ENCODE data around the gene MYOZ3.

The MYOZ3 gene

DNA sequence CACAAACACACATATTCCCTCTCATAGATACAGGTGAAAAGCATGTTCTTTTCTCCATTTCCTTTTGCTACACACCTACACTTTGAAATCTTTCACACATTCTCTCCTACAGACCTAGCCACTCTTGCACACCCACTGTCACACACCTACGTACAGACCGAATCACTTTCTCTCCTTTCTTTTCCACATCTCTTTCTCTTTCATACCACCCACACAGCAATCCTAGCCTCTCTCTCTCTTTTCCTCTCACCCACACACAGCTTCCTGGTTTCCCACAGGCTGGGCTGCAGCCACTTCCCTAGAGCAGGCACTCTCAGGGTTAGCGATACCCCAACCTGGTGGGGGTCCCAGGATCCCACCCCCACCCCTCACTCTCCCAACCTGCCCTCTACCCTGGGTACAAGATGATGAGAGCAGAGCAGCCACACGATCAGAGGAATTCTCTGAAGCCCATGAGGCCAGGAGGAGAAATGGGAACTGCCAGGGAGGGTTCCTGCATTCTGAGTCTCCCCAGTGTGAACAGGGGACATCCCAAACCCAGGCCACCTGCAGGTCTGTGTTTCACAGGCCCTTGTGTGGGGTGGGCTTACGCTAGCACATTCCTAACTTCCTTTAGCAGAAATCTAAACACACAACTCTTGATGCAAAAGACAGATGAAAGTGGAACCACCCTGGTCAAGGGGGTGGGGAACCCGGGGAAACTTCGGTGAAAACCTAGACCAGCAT is 37.7 kb upstream of the MYOZ3 start:
- Mint-ChIP-seq H3K4me1 (ENCODE audit: low read depth) (peaks cover 9% of the 10 kb centered on the region), H3K9me3 (no peaks in the 10 kb centered on the region), H3K27ac (no peak overlapping the region), H3K36me3 (ENCODE audit: low read depth) (no peaks in the 10 kb centered on the region), H3K27me3 (ENCODE audit: low read depth) (peaks cover 39% of the 10 kb centered on the region), H3K4me3 (no peak overlapping the region)

DNA sequence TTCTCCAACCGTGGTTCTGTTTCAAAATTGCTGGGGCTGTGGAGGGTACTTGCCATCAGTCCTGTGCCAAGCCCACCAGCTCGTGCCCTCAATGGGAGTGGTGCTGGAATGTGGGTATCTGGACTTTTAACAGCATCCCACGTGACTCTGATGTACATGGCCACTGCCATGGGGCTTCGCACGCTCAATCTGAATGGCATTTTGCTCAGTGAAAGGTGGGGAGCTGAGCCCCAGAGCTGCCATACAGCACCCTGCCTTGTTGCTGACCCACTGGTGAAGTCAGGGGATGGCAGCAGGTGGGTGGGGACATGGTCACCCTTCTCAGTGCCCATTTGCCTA is 37.2 kb upstream of the MYOZ3 start:
- Mint-ChIP-seq H3K27me3 (ENCODE audit: low read depth) (peaks cover 39% of the 10 kb centered on the region), H3K36me3 (ENCODE audit: low read depth) (no peaks in the 10 kb centered on the region), H3K9me3 (no peaks in the 10 kb centered on the region), H3K4me1 (ENCODE audit: low read depth) (peaks cover 9% of the 10 kb centered on the region), H3K27ac (peak overlapping the region; percentile 8), H3K4me3 (peak overlapping the region; percentile 73)

- H3K4me1 Mint-ChIP-seq (ENCODE audit: low read depth): peaks cover 9% of the 10 kb centered on the region
- H3K27ac Mint-ChIP-seq: no peak overlapping the region
- H3K27me3 Mint-ChIP-seq (ENCODE audit: low read depth): peaks cover 39% of the 10 kb centered on the region
- H3K4me3 Mint-ChIP-seq: peak overlapping the region; percentile 73
- no peaks in the 10 kb centered on the region for H3K9me3 Mint-ChIP-seq
- no peaks in the 10 kb centered on the region for H3K36me3 Mint-ChIP-seq (ENCODE audit: low read depth)
Measured at GRCh38 chr5:150624334-150625163, 36.5 kb upstream of the MYOZ3 start.

DNA sequence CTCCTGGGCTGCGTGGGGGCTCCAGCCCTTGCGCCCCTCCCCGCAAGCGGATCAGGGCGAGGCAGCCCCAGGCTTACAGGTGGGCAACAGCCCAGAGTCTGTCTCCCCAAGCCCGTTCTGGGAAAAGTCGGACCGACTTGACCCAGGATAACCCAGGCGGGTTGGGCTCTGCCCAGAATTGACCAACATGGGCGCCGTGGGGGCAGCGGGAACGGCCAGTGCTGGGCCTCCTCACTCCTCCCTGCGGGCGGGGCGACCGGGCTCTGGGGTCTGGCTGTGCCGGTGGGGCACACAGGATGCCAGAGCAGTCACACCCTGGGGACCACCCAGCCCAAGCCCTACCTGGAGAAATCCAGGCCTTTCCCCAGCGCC is 35.9 kb upstream of the MYOZ3 start:
- H3K27ac Mint-ChIP-seq: no peak overlapping the region
- no peaks in the 10 kb centered on the region for H3K36me3 Mint-ChIP-seq (ENCODE audit: low read depth)
- no peak overlapping the region for H3K4me3 Mint-ChIP-seq
- H3K4me1 Mint-ChIP-seq (ENCODE audit: low read depth): peaks cover 9% of the 10 kb centered on the region
- H3K9me3 Mint-ChIP-seq: no peaks in the 10 kb centered on the region
- H3K27me3 Mint-ChIP-seq (ENCODE audit: low read depth): peaks cover 39% of the 10 kb centered on the region

DNA sequence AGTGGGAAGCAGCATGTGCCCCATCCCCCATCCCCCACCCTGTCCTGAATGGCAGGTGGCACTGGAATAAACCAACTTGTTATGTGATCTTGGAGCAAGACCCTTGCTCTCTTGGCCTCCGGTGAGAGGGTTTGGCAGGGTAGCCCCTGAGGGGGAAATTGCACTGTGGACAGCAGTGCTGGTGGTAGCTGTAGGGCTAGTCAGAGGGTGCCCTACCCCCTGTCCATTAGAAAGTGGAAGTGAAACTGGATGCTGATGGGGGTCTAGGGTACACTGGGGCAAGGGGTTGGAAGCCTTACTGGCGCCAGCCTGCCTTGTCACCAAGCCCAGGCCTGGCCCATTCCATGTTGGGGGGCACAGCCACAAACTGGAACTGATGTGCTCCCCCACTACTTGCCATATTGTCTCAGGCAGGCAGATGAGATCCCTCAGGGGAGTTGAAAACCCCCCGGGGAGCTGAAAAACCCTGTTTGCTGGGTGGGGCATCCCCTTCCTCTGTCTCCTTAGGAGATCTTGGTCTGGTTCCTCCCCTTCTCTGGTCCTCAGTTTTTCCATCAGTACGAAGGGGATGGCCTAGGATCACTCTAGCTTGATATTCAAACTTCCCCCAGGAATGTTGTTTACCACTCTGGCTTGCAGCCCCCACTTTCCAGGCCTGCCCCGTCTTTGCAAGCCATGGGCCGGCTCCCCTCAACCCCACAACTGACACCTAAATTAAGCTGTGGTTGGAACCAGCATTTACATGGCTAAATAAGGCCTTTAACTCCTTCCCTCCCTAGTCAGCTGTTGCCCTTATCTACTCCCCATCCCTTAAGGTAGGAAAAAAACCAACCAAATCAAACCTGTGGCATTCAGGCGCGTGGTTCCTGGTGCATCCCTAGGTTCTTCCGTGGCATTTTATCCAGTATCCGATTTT is 35.0 kb upstream of the MYOZ3 start:
- H3K27ac Mint-ChIP-seq: no peak overlapping the region
- H3K27me3 Mint-ChIP-seq (ENCODE audit: low read depth): peaks cover 39% of the 10 kb centered on the region
- H3K9me3 Mint-ChIP-seq: no peaks in the 10 kb centered on the region
- H3K36me3 Mint-ChIP-seq (ENCODE audit: low read depth): no peaks in the 10 kb centered on the region
- H3K4me3 Mint-ChIP-seq: no peak overlapping the region
- peaks cover 9% of the 10 kb centered on the region for H3K4me1 Mint-ChIP-seq (ENCODE audit: low read depth)

- Mint-ChIP-seq H3K4me3 (no peak overlapping the region), H3K9me3 (no peaks in the 10 kb centered on the region), H3K36me3 (ENCODE audit: low read depth) (no peaks in the 10 kb centered on the region), H3K27me3 (ENCODE audit: low read depth) (peaks cover 39% of the 10 kb centered on the region), H3K27ac (no peak overlapping the region), H3K4me1 (ENCODE audit: low read depth) (peaks cover 9% of the 10 kb centered on the region)
Measured at GRCh38 chr5:150626853-150627276, 34.2 kb upstream of the MYOZ3 start.

GRCh38 chr5:150627731-150628545 is 33.1 kb upstream of the MYOZ3 start:
- no peaks in the 10 kb centered on the region for H3K36me3 Mint-ChIP-seq (ENCODE audit: low read depth)
- no peak overlapping the region for H3K27ac Mint-ChIP-seq
- peaks cover 9% of the 10 kb centered on the region for H3K4me1 Mint-ChIP-seq (ENCODE audit: low read depth)
- H3K4me3 Mint-ChIP-seq: no peak overlapping the region
- H3K9me3 Mint-ChIP-seq: no peaks in the 10 kb centered on the region
- peaks cover 36% of the 10 kb centered on the region for H3K27me3 Mint-ChIP-seq (ENCODE audit: low read depth)

GRCh38 chr5:150628936-150629485 is 32.0 kb upstream of the MYOZ3 start:
- Mint-ChIP-seq H3K4me3 (no peak overlapping the region), H3K36me3 (ENCODE audit: low read depth) (no peaks in the 10 kb centered on the region), H3K27me3 (ENCODE audit: low read depth) (peaks cover 25% of the 10 kb centered on the region), H3K9me3 (no peaks in the 10 kb centered on the region), H3K27ac (no peak overlapping the region), H3K4me1 (ENCODE audit: low read depth) (peaks cover 4% of the 10 kb centered on the region)

- no peaks in the 10 kb centered on the region for H3K9me3 Mint-ChIP-seq
- H3K27me3 Mint-ChIP-seq (ENCODE audit: low read depth): peaks cover 20% of the 10 kb centered on the region
- no peak overlapping the region for H3K4me3 Mint-ChIP-seq
- no peaks in the 10 kb centered on the region for H3K36me3 Mint-ChIP-seq (ENCODE audit: low read depth)
- no peaks in the 10 kb centered on the region for H3K4me1 Mint-ChIP-seq (ENCODE audit: low read depth)
- no peak overlapping the region for H3K27ac Mint-ChIP-seq
Measured at GRCh38 chr5:150630016-150630415, 31.0 kb upstream of the MYOZ3 start.

GRCh38 chr5:150630461-150631325 is 30.4 kb upstream of the MYOZ3 start:
- no peak overlapping the region for H3K27ac Mint-ChIP-seq
- no peaks in the 10 kb centered on the region for H3K36me3 Mint-ChIP-seq (ENCODE audit: low read depth)
- peaks cover 19% of the 10 kb centered on the region for H3K27me3 Mint-ChIP-seq (ENCODE audit: low read depth)
- H3K4me1 Mint-ChIP-seq (ENCODE audit: low read depth): no peaks in the 10 kb centered on the region
- no peaks in the 10 kb centered on the region for H3K9me3 Mint-ChIP-seq
- no peak overlapping the region for H3K4me3 Mint-ChIP-seq

DNA sequence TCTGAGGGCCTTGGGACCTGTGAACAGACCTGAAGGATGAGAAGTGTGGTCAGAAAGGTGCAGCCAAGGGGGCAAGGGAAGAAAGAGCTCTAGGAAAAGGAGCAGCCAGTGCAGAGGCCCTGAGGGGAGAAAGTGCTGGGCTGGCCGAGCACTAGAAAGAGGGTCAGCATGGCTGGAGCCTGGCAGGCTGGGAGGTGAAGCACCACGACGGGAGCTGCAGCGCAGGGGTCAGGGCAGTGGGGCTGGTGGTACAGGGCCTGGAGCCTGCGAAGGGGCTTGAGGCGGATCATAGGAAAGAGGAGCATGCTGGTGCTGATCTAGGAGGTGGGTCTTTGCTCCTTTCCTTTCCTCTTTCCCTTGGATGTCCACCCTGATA is 29.7 kb upstream of the MYOZ3 start:
- H3K27ac Mint-ChIP-seq: no peak overlapping the region
- H3K9me3 Mint-ChIP-seq: no peaks in the 10 kb centered on the region
- no peaks in the 10 kb centered on the region for H3K36me3 Mint-ChIP-seq (ENCODE audit: low read depth)
- H3K4me1 Mint-ChIP-seq (ENCODE audit: low read depth): no peaks in the 10 kb centered on the region
- H3K4me3 Mint-ChIP-seq: no peak overlapping the region
- peaks cover 16% of the 10 kb centered on the region for H3K27me3 Mint-ChIP-seq (ENCODE audit: low read depth)

GRCh38 chr5:150632305-150633160 is 28.5 kb upstream of the MYOZ3 start:
- Mint-ChIP-seq H3K27ac (no peak overlapping the region), H3K9me3 (no peaks in the 10 kb centered on the region), H3K27me3 (ENCODE audit: low read depth) (peaks cover 17% of the 10 kb centered on the region), H3K4me3 (no peak overlapping the region), H3K4me1 (ENCODE audit: low read depth) (no peaks in the 10 kb centered on the region), H3K36me3 (ENCODE audit: low read depth) (no peaks in the 10 kb centered on the region)

Measured in T-helper 1 cell treated with Interleukin-12 subunit alpha and Interleukin-12 subunit beta and Interleukin-4 antibody, amounts not matched to agents 30 μg/mL and 1 μg/mL, for 36 hours (primary cell).